A549 treated with AZD9567 at 1 μM for 4 hours (cell line): ENCODE data around the gene MYOZ2. TPM values are rescaled to one million over a fixed set of nuclear protein-coding genes. Genes with fewer than 3 reads are reported as not detected.

Experiments used
- total RNA-seq: library from RNA; stranded (reverse); fragments of 200-300 nt; extraction: Qiagen RNA extraction; gene quantifications from 5 replicates; pipeline ENCODE4 v1.2.3, GENCODE V29; 2022; ENCODE audit not compliant: insufficient read depth

Gene MYOZ2
- total RNA-seq = 0.02 TPM in 1 of 5 replicates, not detected in the others

GRCh38 chr4:119135721-119136121 lies at the start of gene MYOZ2:
Gene MYOZ2, plus strand, starts transcription at chr4:119135832. Its CDS starts 694 bp downstream, at chr4:119136526.

GRCh38 chr4:119212234-119212963 lies 76.8 kb downstream of the MYOZ2 start, which contains the start of gene USP53:
Gene USP53, plus strand, starts transcription at chr4:119212713. Its CDS starts 27,047 bp downstream, at chr4:119239760.

Other genes with a start within 250 kb of the MYOZ2 start
- gene SYNPO2, start 247.0 kb upstream of the MYOZ2 start, total RNA-seq = 0.42 to 0.77 TPM (median 0.59 TPM) in 5 replicates
- 5.2 to 9.5 TPM (median 7.3 TPM) in 5 replicates for gene USP53, start 76.9 kb downstream of the MYOZ2 start, total RNA-seq
- not detected in 5 replicates for gene FABP2, start 186.3 kb downstream of the MYOZ2 start, total RNA-seq